Measurements from ENCODE around the gene ADGRG4. TPM values are rescaled to one million over a fixed set of nuclear protein-coding genes. Genes with fewer than 3 reads are reported as not detected.
"Not testable (repeated sequence)": the region's sequence is repeated elsewhere in the genome, so short reads cannot be mapped to it uniquely, and the experiment has no call there.

ADGRG4 gene, protein sequence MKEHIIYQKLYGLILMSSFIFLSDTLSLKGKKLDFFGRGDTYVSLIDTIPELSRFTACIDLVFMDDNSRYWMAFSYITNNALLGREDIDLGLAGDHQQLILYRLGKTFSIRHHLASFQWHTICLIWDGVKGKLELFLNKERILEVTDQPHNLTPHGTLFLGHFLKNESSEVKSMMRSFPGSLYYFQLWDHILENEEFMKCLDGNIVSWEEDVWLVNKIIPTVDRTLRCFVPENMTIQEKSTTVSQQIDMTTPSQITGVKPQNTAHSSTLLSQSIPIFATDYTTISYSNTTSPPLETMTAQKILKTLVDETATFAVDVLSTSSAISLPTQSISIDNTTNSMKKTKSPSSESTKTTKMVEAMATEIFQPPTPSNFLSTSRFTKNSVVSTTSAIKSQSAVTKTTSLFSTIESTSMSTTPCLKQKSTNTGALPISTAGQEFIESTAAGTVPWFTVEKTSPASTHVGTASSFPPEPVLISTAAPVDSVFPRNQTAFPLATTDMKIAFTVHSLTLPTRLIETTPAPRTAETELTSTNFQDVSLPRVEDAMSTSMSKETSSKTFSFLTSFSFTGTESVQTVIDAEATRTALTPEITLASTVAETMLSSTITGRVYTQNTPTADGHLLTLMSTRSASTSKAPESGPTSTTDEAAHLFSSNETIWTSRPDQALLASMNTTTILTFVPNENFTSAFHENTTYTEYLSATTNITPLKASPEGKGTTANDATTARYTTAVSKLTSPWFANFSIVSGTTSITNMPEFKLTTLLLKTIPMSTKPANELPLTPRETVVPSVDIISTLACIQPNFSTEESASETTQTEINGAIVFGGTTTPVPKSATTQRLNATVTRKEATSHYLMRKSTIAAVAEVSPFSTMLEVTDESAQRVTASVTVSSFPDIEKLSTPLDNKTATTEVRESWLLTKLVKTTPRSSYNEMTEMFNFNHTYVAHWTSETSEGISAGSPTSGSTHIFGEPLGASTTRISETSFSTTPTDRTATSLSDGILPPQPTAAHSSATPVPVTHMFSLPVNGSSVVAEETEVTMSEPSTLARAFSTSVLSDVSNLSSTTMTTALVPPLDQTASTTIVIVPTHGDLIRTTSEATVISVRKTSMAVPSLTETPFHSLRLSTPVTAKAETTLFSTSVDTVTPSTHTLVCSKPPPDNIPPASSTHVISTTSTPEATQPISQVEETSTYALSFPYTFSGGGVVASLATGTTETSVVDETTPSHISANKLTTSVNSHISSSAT (N-terminal part only)
- under 1 TPM in 10 of 12 donors, not detected in 2; 0.03 to 0.06 (median 0.03) TPM for polyA plus RNA-seq (ENCODE audit: insufficient read length in 12 of 12)
- long read RNA-seq, donor 1, result 0 reads
- long read RNA-seq, donor 2, result 0 reads
- long read RNA-seq, donor 3, result 0 reads
- long read RNA-seq, donor 4, result 0 reads
- long read RNA-seq, donor 5, result 0 reads
- long read RNA-seq, donor 6, result 0 reads
- long read RNA-seq, donor 7, result 0 reads
- long read RNA-seq, donor 8, result 0 reads
- long read RNA-seq, donor 9, result 0 reads
- long read RNA-seq, donor 10, result 0 reads
- long read RNA-seq, donor 11, result 0 reads

DNA sequence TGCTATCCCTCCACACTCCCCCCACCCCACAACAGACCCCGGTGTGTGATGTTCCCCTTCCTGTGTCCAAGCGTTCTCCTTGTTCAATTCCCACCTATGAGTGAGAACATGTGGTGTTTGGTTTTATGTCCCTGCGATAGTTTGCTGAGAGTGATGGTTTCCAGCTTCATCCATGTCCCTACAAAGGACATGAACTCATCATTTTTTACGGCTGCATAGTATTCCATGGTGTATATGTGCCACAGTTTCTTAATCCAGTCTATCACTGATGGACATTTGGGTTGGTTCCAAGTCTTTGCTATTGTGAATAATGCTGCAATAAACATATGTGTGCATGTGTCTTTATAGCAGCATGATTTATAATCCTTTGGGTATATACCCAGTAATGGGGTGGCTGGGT is at the start of gene ADGRG4:
Gene ADGRG4, plus strand, starts transcription at position 243 of the 400 bp plus-strand sequence. CDS start 7,815 bp downstream, outside the sequence.
- DNase-seq, result not testable (repeated sequence)

DNA sequence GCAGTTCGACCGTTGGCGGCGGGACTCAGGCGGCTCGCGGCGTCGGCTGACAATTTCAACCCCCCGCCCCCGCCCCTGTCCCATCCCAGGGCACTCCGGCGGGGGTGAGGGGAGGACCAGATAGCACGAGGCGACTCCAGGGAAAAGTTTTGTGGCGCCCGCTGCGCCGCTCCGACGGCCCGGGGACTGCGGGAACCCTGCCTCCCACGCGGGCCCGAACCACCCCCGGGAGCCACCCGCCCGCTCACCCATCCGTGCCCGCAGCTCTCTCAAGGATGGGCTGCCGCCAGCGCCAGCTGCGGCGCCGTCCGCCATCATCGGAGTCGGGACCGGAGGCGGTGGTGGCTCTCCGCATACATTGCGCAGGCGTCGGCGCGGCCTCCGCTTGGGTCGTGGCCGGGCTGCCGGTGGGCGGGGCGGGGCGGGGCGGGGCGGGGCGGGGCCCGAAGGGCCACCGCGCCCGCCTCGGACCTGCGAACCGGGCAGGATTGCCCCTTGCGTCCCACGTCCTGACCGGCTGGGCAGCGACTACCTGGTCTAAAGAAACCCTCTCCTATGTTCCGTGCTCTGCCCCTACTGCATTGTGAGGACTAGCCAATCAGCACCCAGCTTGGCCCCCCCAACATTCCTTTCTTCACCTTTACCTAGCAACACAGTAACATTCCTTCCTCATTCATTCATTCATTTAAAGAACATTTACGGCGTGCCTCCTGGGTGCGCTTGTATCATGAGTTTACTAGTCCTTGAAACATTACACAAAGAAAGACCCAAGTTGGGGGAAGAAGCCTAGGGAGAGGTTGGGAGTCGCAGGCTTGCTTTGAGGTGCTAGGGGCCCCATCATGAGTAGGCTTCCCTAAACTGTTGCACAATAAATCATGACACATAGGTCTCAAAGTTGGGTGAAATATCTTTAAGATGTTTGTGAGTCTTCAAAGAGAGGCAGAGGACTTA is 49.4 kb upstream of the ADGRG4 start, which contains the start of gene MAP7D3:
Gene MAP7D3, minus strand, starts transcription at position 360 of the 951 bp plus-strand sequence. Its CDS starts 42 bp downstream, at position 318.
- DNase-seq, result peak; percentile 50

DNA sequence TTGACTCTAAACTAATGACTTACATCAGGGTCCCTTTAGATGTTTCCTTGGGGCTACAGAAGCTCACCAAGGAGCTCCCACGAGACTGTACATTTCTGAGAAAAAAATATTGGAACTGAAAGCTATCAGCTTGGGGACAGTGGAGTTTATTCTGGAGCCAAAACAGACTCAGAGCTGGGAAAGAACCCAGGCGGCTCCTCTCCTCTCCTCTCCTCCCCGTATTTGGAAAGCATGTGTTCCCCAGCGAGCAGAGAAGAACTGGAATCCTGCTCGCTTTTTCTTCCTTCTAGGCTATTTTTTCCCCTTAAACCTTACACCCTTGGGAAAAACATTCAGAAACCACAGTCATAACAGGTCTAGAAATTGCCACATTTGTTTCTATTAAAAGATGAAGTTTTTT is 45.2 kb upstream of the ADGRG4 start:
- DNase-seq, result no peak

DNA sequence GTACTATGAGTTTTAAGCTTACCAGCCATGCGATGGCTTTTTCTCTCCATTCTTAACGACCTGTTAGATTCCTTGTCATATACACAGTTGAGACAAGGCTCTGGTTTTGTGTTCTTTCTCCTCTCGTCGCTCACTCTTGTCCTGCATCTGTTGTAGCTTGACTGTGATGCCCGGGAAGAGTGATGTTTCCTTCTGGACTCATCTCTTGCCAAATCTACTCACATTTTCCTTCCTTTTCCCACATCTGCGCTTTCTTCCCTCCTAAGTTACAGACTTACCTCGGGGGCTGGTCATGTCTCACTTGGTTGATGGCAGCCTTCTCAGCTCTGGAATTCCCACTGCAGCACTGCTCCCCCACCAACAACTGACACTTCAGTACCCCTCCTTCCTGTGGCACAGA is 44.7 kb upstream of the ADGRG4 start:
- no peak for DNase-seq

DNA sequence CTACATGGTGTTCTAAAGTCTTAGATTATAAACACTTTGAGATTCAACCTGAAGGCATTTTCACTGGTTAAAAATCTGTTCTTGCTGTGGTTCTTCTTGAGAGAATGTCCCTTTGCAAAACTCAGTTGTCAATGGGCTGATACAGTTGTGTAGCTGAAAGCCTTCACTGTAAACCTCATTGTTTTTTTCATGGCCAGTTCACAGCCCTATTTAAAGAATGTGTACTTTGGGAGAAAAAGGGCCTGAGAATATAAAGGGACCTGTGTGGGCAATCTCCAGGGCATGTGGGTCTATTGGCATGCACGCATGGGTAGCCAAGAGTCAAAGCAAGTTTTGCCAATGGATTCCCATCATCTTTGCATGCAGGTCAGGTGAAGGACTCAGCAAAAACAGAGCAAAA is 41.8 kb upstream of the ADGRG4 start:
- no peak for DNase-seq

DNA sequence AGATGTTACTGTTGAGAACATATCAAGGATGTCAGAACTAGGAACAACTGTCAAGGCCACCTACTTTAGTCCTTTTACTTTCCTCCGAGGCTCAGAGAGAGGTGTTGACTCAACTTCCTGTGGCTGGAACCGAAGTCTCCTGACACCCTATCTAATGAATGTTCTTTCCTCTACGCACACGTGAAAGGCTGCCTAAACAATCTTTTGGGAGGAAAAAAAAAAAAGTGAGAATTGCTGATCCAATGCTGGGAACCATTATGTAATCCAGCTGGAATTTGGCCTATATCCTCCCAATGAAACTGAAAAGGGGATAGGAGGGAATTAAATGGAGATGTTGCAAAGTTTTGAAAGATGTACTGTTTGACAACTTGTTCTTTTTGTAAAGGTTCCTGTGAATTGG is 41.2 kb upstream of the ADGRG4 start:
- DNase-seq, result peak; percentile 55

DNA sequence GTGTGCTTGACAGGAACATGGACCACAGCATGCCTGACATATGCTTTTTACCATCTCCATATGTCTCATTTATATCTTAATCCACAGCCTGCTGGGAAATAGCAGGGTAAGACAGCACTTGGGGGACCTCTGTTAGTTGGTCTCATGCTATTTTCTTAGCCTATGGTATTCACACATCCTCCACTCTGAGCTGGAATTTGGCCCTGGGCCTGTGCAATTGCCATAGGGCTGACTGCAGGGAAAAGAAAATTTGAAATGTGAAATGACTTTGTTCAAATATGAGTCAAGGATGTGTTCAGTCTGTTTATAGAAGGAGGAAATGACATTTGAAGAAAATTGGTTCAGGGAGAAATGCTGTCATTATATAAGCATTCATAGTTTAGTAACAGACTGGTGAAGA is 40.0 kb upstream of the ADGRG4 start:
- DNase-seq, result no peak

DNA sequence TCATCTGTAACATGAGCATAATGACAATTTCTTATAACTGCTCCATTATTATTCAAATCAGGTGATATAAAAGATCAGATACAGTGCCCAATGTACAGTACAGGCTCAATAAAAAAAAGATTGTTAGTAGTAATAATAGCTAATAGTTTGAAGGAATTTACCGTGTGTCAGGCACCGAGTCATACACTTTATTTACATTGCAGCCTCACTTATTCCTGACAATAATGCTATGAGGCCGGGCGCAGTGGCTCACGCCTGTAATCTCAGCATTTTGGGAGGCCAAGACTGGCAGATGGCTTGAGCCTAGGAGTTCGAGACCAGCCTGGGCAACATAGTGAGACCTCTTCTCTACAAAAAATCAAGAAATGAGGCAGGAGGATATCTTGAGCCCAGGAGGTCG is 39.4 kb upstream of the ADGRG4 start:
- no peak for DNase-seq

DNA sequence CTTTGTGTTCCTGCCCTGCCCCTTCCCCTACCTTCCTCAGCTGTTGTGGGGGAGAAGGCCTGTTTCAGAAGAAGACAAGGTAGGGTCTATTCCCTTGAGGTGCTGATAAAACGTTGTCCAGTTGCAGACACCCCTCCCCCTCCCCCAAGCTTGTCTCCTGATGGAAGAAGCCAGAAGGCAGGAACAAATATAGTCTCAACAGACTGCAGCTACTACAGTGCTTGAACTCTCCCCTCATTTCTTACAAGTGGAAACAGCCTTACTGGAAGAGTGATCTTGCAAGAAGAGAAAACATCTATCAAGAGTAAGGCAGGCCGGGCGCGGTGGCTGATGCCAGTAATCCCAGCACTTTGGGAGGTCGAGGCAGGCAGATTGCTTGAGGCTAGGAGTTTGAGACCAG is 38.5 kb upstream of the ADGRG4 start:
- no peak for DNase-seq

DNA sequence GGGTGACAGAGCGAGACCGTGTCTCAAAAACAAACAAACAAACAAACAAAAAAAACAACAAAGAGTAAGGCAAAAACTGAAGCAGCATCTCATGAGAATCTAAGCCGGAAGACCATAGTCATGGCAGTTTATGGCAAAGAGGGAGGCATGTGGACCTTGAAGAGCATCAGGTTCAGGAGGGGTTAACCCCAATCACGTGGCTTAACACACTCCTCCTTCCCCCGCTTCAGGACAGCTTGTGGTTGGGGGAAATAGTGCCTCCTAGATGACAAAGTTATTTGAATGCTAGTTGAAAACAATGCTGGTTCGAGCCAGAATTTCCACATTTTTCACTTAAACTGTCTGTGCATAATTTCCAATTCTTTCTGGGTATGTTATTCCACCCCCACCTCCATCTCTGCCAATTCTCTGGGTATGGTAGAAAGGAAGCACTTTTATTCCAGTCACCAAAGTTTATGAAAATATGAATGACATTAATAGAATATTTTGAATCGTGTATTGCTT is 37.9 kb upstream of the ADGRG4 start:
- no peak for DNase-seq

DNA sequence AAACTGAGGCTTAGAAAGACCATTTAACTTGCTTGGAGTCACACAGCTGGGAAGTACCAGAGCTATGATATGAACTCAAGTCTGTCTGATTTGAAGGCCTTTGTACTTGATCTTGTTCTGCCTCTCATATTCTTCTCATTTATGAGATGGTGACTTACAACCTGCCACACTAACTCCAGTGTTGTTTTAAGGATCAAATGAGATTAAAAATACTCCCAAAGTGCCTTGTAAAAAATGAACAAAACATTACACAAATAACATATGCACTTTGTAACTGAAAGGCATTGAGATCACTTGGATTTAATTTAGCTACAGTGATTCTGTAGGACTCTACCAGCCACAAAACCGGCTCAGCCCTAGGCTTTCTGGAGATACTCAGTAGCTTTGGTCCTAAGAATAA is 33.9 kb upstream of the ADGRG4 start:
- no peak for DNase-seq

DNA sequence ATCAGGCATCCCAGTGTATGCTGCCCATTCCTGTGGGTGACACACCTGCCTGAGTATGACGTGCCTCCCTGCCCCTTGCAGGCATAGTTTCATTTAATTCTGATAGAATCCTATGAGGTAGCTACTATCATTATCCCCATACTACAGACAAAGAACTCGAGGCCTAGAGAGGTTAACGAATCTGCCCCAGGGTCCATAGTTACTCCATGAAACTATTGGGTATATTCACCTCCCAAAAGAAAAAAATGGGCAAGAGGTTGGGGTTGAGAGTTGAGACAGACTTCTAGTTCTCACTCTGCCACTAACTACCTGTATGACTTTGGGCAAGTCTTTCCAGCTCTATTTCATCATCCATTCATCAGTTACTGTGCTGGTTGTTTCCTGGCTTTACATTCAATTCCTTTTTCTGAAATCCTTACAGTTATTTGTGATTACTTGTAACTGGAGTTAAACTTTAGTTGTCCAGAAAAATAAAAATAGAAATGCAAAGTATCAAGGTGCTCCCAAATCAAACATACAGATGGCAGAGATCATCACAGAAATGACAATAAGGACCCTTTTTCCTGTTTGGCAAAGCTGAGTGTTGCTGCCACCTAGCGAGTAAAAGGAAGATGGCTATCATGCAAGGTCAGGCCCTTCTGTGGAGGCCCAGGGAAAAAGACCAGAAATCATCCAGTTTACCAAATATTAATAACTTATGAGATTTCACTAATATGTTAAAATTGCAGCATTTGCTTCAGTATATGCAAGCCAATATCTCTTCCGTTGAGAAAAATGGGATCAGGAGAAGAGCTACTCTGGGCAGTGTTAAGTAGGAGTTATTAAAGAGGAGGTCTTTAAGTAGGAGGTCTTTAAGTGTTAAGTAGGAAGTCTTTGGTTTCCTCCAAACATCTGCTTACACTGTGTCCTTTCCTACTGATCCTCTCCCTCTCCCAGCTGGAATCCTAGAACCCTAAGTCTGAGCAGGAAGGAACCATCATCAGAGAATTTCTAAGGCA is 32.4 kb upstream of the ADGRG4 start:
- peak; percentile 55 for DNase-seq

DNA sequence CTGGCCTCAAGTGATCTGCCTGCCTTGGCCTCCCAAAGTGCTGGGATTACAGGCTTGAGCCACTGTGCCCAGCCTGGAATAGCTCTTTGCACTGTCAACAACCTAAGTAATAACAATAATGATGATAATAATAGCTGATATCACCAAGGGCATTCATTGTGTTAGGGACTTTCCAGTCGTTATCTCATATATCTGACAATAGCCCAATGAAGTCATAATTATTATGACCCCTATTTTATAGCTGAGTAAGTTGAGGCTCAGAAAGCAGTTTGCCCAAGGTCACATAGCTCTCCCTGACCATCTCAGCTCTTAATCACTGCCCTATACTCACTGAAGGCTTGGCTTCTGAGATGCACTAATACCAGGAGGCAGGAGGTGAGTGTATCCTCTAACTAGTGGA is 30.8 kb upstream of the ADGRG4 start:
- DNase-seq, result no peak

DNA sequence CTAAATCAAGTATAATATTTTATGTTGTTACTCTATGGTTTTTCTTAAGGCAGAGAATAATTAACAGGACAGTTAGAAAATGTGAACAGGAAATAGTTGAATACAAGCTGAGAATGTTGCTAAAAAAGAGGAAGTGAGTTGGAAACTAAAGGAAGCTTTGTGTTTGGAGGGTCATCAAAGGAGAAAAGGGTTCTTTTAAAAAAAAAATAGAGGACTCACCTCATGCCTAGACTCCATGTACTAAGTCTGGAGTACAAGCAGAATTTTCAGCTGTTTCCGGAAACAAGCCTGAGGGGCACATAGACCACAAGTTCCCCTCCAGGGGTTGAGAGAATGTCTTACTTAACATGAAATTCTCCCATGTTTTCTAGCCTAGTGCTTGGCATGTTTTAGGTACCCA is 29.5 kb upstream of the ADGRG4 start:
- no peak for DNase-seq

DNA sequence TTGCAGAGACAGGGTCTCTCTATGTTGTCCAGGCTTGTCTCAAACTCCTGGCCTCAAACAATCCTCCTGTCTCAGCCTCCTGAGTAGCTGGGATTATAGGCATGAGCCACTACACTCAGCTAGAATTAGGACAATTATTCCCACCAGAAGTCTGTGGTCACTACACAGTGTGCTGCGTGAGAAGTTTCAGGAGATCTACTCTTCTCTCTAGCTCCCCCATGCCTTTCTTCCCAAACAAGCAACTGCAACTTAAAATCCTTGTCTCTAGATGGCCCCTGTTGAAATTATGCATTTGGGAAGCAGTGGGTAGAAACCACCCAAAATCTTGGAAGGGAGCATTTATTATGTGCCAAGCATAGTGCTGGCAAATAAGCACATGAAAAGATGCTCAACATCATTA is 28.4 kb upstream of the ADGRG4 start:
- no peak for DNase-seq

DNA sequence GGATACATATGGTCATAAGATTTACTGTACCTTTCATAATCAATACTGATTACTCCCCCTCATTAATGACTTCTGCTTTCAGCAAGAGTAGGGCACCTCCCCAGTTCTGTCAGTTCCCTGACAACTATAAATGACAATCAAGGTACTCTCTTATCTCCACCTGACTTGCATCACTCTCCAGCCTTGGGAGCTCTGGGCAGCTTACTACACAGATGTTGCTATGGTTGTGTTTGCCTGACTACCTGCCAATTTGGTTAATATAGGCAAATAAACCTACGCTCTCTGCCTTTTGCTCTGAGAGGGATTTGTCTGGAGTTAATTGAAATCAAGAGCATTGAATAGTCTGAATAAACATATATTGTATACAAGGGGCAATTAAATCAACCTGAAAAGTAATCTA is 26.8 kb upstream of the ADGRG4 start:
- DNase-seq, result no peak

DNA sequence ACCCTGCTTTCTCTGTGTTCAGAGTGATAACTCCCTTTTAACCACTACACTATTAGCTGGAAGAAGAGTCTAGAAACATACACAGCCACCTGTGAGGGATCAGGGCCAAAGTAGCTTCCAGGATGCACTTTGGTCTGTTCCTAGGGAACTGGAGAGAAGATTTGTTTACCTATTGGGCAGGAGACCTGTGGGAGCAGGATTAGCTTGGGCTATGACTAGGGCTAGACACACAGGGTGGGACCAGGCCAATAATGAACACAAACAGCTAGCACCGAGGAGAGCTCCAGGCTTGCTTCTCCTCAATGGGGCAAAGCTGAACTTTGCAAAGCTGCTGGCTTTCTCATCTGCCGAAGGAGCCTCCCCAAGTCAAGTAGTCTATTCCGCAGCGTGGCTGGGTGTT is 25.2 kb upstream of the ADGRG4 start:
- DNase-seq, result no peak

DNA sequence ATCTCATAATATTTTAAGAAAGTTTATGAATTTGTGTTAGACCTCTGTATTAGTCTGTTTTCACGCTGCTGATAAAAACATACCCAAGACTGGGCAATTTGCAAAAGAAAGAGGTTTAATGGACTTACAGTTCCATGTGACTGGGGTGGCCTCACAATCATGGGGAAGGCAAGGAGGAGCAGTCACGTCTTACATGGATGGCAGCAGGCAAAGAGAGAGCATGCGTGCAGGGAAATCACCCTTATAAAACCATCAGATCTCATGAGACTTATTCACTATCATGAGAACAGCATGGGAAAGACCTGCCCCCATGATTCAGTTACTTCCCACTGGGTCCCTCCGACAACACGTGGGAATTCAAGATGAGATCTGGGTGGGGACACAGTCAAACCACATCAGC is 14.4 kb upstream of the ADGRG4 start:
- DNase-seq, result not testable (repeated sequence)

DNA sequence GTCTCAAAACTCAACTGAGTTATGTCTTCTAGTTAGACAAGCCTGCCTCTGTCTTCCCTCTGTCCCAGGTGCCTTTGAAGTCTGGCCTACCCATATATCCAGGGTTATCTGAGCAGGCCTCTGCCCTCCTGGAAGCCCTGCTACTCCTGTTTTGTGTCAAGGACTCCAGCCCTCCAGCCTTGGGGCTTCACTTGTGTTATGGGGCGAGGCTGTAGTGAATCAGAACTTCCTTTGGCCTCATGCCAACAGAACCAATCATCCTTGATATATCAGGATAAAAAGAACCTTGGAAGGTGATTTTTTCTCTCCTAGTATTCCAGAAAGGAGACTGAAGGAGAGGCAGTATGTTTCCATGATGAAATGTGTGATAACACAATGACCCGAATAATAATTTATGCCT is 8.9 kb upstream of the ADGRG4 start:
- DNase-seq, result no peak

Measured in muscle of arm (tissue), 14 donors.